Activated gamma-delta T cell (primary cell): ENCODE results near the gene EFCAB13.

ENCODE experiments used
- DNase-seq: peaks from one replicate; lab custom pipeline; 2025; lab: John Stamatoyannopoulos, UW

Gene EFCAB13

GRCh38 chr17:47291242-47291873 is 32.4 kb upstream of the EFCAB13 start:
- no peak for DNase-seq

DNA sequence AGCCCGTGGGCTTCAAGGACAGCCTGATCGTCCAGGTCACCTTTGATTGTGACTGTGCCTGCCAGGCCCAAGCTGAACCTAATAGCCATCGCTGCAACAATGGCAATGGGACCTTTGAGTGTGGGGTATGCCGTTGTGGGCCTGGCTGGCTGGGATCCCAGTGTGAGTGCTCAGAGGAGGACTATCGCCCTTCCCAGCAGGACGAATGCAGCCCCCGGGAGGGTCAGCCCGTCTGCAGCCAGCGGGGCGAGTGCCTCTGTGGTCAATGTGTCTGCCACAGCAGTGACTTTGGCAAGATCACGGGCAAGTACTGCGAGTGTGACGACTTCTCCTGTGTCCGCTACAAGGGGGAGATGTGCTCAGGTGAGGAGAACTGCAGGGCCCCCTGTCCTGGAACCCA is 31.5 kb upstream of the EFCAB13 start:
- DNase-seq = no peak

DNA sequence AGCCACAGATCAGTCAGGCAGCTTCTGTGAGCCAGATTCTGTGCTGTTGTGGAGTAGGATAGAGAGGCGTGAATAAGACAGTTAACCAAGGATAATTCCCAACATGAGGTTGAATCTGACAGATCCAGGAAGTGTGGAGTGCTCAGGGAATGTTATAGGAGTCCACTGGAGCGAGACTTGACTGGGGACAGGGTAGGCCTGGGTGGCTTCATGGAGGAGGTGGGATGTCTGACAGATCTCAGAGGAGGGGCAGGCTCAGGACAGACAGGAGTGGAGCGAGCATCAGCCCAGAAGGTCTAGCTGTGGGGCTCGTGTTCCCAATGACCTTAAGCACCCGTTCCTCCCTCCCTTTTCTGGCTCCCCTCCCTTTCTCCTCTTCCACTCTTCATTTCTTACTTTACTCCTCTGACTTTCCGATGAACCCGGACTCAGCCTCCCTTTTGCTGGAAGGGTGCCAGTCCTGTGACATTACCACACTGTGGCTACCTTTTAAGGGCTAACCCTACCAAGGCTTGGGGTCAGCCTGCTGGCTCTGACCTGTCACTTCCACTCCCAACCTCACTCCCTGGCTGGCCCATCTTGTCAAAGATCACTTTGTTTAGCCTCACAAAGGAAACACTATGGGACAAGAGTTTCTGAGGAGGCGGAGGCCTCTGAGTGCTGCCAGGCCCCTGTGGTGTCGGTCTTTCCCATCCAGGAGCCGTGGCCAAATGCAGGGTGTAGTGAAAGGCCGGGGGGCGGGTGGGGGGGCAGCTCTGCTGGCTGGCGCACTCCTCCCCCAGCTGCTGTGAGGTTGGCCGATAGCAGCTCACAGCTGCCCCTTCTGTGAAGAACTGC is 28.5 kb upstream of the EFCAB13 start:
- DNase-seq = no peak

DNA sequence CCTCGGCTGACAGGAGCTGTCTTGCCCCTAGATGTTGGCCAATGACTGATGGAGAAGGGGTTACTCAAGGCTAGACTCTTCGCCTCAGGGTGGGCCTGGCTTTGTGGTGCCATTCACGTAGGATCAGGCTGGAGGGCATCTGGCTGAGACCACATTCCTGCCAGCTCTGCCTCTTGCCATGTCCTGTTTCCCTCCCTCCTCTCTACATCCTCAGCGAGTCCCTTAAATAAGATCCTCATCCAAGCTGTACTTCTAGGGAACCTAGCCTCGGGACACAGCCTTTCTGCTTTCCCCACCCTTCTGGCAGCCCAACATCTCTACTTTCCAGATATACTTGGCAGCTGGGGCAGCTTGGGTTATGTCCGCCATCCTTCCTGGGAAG is 27.9 kb upstream of the EFCAB13 start:
- DNase-seq = no peak

GRCh38 chr17:47297661-47298400 is 25.9 kb upstream of the EFCAB13 start:
- no peak for DNase-seq

- no peak for DNase-seq
Measured at GRCh38 chr17:47298712-47299111, 25.0 kb upstream of the EFCAB13 start.

GRCh38 chr17:47299239-47299910 is 24.4 kb upstream of the EFCAB13 start:
- DNase-seq = no peak

DNA sequence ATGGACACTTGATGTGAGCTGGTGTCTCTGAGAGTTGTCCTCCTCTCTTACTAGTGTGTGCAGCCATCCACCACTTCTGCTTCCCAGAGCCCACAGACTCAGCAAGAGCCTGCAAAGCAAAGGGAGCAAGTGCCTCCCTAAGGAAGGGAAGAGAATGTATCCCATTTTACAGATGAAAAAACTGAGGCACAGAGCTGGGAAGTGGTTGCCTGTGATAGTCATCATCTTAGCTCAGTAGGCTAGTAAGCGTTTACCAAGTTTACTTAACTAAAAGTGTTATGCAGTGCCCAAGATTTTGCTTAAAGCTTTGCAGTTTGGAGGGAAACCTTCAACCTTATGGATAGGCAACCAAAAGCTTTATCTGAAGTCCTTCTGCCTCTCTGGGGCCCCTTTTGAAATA is 23.0 kb upstream of the EFCAB13 start:
- DNase-seq = no peak

- no peak for DNase-seq
Measured at GRCh38 chr17:47301161-47301560, 22.6 kb upstream of the EFCAB13 start.

DNA sequence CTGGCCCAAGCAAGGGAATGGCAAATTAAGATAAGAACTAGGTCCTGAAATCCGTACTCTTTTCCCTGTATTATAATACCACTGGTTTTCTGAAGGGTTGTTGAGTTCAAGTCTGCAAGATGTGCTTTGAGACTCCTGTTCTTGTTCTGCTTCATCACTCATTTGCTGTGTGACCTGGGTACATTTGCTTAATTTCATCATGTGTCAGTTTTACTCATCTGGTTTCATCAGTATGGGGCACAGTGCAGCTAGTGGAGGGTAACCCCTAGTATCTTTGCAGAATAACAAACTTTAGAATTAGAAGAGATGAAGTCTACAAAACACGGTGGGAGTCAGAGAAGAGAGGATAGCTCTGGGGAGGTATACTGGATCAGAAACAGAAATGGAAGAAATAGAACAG is 21.9 kb upstream of the EFCAB13 start:
- DNase-seq = no peak

DNA sequence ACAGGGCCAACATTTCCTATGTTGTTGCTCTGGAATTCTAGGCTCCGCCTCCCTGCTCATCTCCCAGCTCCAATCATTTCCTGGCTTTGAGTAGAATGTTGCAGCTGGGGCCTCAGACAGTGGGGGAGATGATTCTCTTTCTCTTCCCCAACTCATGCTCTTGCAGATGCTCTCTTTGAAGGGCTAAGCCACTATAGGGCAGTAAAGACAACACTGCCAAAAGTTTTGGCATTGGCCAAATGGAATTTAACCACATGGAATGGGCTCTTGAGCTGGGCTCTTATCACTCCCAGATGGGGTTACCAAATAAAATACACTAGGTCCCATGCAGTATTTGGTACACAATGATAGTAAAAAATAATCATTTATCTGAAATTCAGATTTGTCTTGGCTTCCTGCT is 19.6 kb upstream of the EFCAB13 start:
- no peak for DNase-seq

DNA sequence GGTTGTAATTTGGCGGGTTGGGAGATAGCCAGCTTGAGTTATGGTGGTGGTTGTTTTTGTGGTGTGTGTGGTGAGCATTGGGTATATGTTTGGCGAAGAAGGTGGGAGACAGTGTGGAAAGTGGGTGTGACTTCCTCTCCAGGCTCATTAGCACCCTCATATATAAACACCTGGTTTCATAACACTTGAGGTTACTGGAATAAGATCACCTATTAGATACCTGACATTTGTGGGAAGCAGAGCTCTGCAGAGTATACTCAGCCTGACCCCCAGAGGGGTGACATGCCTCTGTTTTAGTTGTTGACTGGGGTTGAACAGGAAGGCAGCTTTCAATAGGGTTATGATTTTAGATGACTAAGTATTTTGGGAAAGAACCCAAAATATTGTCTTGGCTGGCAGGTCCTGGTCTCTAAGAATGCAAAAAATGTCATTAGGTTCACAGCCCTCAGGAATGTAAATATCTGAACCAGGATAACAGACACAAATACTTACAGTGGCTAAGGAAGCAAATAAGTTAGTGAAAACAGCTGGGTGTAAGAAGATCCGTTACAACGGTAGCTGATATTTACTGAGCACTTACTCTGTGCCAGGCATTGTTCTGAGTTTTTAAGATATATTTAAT is 18.3 kb upstream of the EFCAB13 start:
- DNase-seq = no peak

GRCh38 chr17:47310186-47310733 is 13.5 kb upstream of the EFCAB13 start:
- DNase-seq = no peak

DNA sequence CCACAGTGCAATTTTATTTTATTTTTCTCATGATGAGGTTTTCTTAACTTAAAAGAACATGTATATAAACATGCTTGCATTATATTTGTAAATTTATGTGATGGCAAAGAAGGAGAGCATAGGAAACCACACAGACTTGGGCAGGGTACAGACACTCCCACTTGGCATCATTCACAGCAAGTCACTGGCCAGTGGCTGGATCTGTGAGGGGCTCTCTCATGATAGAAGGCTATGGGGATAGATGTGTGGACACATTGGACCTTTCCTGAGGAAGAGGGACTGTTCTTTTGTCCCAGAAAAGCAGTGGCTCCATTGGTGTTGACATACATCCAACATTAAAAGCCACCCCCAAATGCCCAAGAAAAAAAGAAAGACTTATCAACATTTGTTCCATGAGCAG is 12.3 kb upstream of the EFCAB13 start:
- no peak for DNase-seq

GRCh38 chr17:47315451-47316266 is 8.1 kb upstream of the EFCAB13 start:
- DNase-seq = no peak

GRCh38 chr17:47316311-47316710 is 7.4 kb upstream of the EFCAB13 start:
- DNase-seq = no peak

- DNase-seq = no peak
Measured at GRCh38 chr17:47317119-47317518, 6.6 kb upstream of the EFCAB13 start.

GRCh38 chr17:47318197-47318918 is 5.4 kb upstream of the EFCAB13 start:
- no peak for DNase-seq

GRCh38 chr17:47320879-47321502 is 2.8 kb upstream of the EFCAB13 start:
- DNase-seq = no peak
